ENCODE measurements around the gene EPAS1. TPM values are rescaled to one million over a fixed set of nuclear protein-coding genes. Genes with fewer than 3 reads are reported as not detected.

The EPAS1 gene
- 100 to 1,000 TPM in 2 of 6 donors, 10 to 100 TPM in 4; 61.8 to 165 (median 85.8) TPM for total RNA-seq
- polyA plus RNA-seq: 10 to 100 TPM; 35.6 to 69.1 TPM

DNA sequence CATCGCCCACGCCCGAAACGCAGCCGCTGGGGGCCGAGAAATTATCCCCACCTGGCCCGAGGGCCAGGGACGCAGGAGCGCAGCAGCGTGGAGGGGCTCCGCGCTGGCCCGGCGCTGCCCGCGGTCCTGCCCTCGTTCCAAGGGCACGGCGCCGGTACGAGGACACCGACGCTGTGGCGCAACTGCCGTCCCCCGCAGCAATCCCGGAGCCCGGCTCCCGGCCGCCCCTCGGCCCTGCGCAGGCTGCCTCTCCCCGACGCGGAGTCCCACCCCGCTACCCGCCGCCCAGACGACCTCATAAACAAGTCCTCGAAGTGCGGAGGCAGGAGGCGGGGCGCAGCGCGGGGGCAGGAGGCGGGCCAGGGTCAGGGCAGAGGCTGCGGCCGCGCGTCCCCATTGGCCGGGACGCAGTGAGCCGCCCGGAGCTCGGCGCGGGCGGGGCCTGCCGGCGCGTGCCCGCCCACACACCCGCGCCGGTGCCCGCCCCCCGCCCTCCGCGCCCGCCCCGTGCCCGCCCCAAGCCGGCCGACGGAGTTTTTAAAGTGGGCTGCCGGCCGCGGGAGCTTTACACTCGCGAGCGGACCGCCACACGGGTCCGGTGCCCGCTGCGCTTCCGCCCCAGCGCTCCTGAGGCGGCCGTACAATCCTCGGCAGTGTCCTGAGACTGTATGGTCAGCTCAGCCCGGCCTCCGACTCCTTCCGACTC, at the start of gene EPAS1:
TSS of gene EPAS1 (plus strand) at position 568 of the 706 bp plus-strand sequence. CDS start 505 bp downstream, outside the sequence.
- FAIRE-seq: no peak
- H3K27me3 ChIP-seq: no peaks in the 10 kb centered on the region
- H3K9me3 ChIP-seq: no peaks in the 10 kb centered on the region
- peak within 1 kb of the TSS; percentile 84 to 95 (median 87) for H3K27ac ChIP-seq
- DNase-seq: peak; percentile 90 to 95 (median 94)
- TF ChIP-seq, protein P1, sequence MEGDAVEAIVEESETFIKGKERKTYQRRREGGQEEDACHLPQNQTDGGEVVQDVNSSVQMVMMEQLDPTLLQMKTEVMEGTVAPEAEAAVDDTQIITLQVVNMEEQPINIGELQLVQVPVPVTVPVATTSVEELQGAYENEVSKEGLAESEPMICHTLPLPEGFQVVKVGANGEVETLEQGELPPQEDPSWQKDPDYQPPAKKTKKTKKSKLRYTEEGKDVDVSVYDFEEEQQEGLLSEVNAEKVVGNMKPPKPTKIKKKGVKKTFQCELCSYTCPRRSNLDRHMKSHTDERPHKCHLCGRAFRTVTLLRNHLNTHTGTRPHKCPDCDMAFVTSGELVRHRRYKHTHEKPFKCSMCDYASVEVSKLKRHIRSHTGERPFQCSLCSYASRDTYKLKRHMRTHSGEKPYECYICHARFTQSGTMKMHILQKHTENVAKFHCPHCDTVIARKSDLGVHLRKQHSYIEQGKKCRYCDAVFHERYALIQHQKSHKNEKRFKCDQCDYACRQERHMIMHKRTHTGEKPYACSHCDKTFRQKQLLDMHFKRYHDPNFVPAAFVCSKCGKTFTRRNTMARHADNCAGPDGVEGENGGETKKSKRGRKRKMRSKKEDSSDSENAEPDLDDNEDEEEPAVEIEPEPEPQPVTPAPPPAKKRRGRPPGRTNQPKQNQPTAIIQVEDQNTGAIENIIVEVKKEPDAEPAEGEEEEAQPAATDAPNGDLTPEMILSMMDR (IDR thresholded peaks at IDR 0.05): no peak
- ATAC-seq: peak; percentile 66 to 83 (median 74)
- H3K4me1 ChIP-seq: peaks cover 0 to 14% (median 11%) of the 10 kb centered on the region in 3 donors
- no peaks in the 10 kb centered on the region for H3K36me3 ChIP-seq
- H3K4me3 ChIP-seq: peak within 1 kb of the TSS; percentile 65 to 89 (median 79)
- intact Hi-C loops (cut with DNase I): loop anchor here in 1 of 3 donors (10.0 kb wide), 3 partner anchors 68 to 292 kb away; no protein-coding TSS in a partner anchor
- WGBS, 2 donors: 0% methylated on average over 61 to 94 of the region's 94 CpGs

DNA sequence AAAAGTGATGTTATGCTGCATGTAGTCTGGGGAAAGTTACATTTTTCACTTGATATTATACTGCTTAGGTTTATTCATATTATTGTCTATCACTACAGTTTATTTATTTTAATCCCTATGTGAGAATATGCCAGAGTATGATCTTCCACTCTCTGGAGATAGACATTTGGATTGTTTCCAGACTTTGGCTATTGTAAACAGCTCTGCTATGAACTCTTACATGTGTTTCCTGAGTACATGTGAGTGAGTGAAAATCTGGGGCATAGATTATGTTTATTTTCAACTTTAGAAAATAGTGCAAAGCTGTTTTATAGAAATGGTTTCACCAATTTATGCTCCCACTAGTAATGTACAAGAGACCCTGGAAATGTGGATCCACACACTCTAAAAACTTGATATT, 49.0 kb upstream of the EPAS1 start:
- FAIRE-seq (no peak), ATAC-seq (peak in 2 of 4 donors; percentile 56), DNase-seq (no peak)
- Histone ChIP-seq H3K36me3 (no peaks in the 10 kb centered on the region), H3K27me3 (no peaks in the 10 kb centered on the region), H3K4me1 (no peaks in the 10 kb centered on the region), H3K9me3 (no peaks in the 10 kb centered on the region), H3K4me3 (no peak overlapping the region), H3K27ac (no peak overlapping the region)
- intact Hi-C loops (cut with DNase I): no loop called here
- TF ChIP-seq, protein P1 (IDR thresholded peaks at IDR 0.05): no peak

DNA sequence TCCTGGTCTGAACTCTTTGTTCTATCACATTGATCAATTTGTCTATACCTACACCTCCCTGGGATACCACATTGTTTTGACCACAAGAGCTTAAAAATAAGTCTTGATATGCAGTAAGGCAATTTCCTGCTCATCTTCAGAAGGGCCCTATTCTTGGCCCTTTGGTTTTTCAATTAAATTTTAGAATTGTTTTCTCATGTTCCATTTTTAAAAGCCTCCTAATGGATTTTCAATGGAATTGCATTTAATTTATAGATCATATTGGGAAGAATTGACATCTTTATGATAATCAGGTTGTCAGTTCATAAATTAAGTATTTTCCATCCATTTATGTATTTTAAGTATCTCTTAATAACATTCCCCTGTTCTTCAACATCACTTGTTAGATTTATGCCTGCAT, 47.6 kb upstream of the EPAS1 start:
- TF ChIP-seq, protein P1 (IDR thresholded peaks at IDR 0.05): no peak
- ATAC-seq (no peak), FAIRE-seq (no peak), DNase-seq (no peak)
- H3K9me3 ChIP-seq: no peaks in the 10 kb centered on the region
- no peaks in the 10 kb centered on the region for H3K27me3 ChIP-seq
- no peak overlapping the region for H3K27ac ChIP-seq
- intact Hi-C loops (cut with DNase I): no loop called here
- H3K4me3 ChIP-seq: no peak overlapping the region
- H3K36me3 ChIP-seq: no peaks in the 10 kb centered on the region
- no peaks in the 10 kb centered on the region for H3K4me1 ChIP-seq

DNA sequence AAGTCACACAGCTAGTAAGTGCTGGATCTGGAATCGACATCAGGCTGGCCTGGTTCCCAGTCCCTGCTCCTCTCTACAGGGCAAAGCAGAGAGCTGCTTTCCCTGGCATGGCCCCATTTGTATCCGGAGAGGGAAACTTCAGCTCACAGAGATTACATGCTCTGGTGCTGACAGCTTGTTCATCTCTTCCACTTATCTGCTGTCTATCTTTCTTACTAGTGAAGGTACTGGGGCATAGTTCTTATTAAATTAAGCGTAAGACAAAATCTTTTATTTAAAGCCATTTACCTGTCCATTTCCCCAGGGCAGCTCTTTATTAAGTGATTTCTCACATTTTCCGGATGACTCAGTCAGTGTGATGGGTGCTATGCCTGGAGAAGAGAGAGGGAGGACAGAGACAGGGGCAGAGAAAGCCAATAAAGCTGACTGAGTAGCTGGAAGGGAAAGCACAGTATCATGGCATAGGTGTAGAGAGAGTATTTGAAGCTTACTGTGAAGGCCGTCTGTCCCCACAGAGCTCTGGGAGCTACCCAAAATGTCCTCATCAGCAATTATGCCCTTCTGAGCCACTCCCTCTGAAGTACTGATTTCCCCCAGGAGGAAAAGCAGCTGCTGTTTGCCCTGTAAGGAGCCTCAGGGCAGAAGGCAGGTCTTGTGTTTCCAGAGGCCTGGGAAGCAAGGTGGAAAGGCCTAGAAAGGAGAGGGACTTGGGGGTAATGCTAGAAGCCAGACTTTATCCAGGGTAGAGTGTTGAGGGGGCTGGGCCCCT, 44.1 kb upstream of the EPAS1 start:
- Histone ChIP-seq H3K4me1 (no peaks in the 10 kb centered on the region), H3K9me3 (no peaks in the 10 kb centered on the region), H3K4me3 (no peak overlapping the region), H3K27ac (no peak overlapping the region), H3K36me3 (no peaks in the 10 kb centered on the region), H3K27me3 (no peaks in the 10 kb centered on the region)
- DNase-seq: no peak
- 69 to 71% methylated on average over 5 of the region's 5 CpGs for WGBS, 2 donors
- ATAC-seq: peak in 2 of 4 donors; percentile 18 to 66
- FAIRE-seq: no peak
- TF ChIP-seq, protein P1 (IDR thresholded peaks at IDR 0.05): no peak
- intact Hi-C loops (cut with DNase I): no loop called here
